Left forelimb (tissue), 1 donor: Measurements from ENCODE around the gene LRRC41.
"Not testable (repeated sequence)": the region's sequence is repeated elsewhere in the genome, so short reads cannot be mapped to it uniquely, and the experiment has no call there.

ENCODE experiments used
- DNase-seq: peaks from one replicate; pipeline ENCODE4 v3.0.0-alpha.2; 2018; ENCODE audit warnings: low spot score

The LRRC41 gene

DNA sequence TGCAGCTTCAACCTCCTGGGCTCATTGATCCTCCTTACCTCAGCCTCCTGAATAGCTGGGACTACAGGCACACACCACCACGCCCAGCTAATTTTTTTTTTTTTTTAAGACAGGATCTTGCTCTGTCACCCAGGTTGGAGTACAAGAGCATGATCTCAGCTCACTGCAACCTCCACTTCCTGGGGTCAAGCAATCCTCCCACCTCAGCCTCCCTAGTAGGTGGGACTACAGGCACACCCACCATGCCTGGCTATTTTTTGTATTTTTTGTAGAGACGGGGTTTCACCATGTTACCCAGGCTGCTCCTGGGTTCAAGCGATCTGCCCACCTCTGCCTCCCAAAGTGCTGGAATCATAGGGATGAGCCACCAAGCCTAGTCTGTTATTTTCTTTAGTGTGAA is 59.6 kb downstream of the LRRC41 start:
- not testable (repeated sequence) for DNase-seq

DNA sequence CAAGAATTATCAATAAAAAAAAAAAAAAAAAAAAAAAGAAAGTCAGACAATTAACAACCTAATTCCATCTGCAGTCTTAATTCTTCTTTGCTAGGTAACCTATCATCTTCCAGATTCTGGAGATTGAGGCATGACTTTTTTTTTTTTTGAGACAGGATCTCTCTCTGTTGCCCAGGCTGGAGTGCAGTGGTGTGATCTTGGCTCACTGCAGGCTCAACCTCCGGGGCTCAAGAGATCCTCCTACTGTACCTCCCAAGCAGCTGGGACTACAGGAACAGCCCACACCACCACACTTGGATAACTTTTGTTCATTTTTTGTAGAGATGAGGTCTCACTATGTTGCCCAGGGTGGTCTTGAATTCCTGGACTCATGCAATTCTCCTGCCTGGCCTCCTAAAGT is 60.5 kb downstream of the LRRC41 start:
- no peak for DNase-seq

DNA sequence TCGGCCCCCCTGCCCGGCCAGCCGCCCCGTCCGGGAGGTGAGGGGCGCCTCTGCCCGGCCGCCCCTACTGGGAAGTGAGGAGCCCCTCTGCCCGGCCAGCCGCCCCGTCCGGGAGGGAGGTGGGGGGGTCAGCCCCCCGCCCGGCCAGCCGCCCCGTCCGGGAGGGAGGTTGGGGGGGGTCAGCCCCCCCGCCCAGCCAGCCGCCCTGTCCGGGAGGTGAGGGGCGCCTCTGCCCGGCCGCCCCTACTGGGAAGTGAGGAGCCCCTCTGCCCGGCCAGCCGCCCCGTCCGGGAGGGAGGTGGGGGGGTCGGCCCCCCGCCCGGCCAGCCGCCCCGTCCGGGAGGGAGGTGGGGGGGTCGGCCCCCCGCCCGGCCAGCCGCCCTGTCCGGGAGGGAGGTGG is 61.7 kb downstream of the LRRC41 start:
- DNase-seq: not testable (repeated sequence)

DNA sequence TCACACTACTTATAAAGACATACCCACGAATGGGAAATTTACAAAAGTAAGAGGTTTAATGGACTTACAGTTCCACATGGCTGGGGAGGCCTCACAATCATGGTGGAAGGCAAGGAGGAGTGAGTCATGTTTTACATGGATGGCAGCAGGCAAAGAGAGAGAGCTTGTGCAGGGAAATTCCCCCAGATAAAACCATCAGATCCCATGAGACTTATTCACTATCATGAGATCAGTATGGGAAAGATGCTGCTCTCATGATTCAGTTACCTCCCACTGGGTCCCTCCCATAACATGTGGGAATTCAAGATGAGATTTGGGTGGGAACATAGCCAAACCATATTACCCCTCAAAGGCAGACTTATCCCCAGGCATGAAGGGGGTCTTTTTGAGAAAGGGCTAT is 64.6 kb downstream of the LRRC41 start:
- DNase-seq: not testable (repeated sequence)

DNA sequence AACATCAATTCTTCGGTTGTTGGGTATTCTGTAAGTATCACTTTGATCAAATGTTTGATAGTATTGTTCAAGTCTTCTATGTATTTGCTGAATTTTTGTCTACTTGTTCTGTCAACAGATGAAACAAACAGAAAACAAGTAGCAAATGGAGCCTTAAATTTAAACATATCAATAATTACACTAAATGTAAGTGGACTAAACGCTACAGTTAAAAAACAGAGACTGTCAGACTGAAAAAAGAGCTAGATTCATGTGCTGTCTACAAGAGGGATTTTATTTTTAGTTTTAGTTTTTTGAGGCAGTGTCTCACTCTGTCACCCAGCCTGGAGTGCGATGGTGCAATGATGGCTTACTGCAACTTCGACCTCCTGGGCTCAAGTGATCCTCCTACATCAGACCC is 66.5 kb downstream of the LRRC41 start:
- no peak for DNase-seq

DNA sequence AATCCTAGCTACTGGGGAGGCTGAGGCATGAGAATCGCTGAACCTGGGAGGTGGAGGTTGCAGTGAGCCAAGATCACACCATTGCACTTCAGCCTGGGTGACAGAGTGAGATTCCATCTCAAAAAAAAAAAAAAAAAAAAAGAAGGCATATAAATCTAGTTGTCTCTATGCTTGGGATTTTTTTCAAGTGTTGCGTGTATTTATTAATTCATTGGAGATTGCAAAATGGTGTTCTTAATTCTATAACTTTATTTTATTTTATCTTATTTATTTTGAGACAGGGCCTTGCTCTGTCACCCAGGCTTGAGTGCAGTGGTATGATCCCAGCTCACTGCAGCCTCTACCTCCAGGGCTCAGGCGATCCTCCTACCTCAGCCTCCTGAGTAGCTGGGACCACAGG is 72.2 kb downstream of the LRRC41 start:
- DNase-seq: not testable (repeated sequence)
